C4-2B (cell line): ENCODE measurements around the gene HBA2.

Experiments used
- H3K27ac ChIP-seq: fragments of 450-650 bp; 2 replicates; pipeline ENCODE4 v1.5.1; 2017
- ZFX ChIP-seq: fragments of 450-650 bp; IDR thresholded peaks from 2 replicates; pipeline ENCODE4 v1.6.1; 2017
- TF ChIP-seq, protein P1 (sequence below): fragments of 450-650 bp; conservative IDR thresholded peaks from 2 replicates; pipeline ENCODE4 v1.5.1; 2017; ENCODE audit warnings: mild to moderate bottlenecking

HBA2 gene

DNA sequence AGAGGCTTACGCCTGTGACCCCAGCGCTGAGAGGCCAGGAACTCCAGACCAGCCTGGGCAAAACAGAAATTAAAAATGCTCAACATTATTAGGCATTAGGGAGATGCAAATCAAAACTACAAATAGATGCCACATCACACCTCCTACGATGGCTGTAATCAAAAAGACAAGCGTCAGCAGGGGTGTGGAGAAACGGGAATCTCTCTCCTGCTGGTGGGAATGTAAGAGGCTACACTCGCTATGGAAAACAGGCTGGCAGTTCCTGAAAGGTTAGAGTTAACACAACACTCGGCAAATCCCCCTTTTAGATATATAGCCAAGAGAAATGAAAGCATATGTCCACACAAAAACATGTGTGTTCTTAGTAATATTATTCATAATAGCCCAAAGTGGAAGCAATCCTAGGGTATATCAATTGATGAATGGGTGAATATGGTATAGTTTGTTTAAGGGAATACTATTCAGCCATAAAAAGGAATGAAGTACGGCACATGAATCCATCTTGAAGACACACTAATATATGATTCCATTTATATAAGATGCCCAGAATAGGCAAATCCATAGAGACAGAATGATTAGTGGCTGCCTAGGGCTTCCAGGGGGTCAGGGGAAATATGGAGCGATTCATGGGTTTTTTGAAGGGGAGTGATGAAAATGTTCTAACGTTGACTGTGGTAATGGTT is 32.4 kb upstream of the HBA2 start:
- no peak for TF ChIP-seq ZFX
- TF ChIP-seq, protein P1, sequence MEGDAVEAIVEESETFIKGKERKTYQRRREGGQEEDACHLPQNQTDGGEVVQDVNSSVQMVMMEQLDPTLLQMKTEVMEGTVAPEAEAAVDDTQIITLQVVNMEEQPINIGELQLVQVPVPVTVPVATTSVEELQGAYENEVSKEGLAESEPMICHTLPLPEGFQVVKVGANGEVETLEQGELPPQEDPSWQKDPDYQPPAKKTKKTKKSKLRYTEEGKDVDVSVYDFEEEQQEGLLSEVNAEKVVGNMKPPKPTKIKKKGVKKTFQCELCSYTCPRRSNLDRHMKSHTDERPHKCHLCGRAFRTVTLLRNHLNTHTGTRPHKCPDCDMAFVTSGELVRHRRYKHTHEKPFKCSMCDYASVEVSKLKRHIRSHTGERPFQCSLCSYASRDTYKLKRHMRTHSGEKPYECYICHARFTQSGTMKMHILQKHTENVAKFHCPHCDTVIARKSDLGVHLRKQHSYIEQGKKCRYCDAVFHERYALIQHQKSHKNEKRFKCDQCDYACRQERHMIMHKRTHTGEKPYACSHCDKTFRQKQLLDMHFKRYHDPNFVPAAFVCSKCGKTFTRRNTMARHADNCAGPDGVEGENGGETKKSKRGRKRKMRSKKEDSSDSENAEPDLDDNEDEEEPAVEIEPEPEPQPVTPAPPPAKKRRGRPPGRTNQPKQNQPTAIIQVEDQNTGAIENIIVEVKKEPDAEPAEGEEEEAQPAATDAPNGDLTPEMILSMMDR = no peak
- H3K27ac ChIP-seq = no peak overlapping the region

DNA sequence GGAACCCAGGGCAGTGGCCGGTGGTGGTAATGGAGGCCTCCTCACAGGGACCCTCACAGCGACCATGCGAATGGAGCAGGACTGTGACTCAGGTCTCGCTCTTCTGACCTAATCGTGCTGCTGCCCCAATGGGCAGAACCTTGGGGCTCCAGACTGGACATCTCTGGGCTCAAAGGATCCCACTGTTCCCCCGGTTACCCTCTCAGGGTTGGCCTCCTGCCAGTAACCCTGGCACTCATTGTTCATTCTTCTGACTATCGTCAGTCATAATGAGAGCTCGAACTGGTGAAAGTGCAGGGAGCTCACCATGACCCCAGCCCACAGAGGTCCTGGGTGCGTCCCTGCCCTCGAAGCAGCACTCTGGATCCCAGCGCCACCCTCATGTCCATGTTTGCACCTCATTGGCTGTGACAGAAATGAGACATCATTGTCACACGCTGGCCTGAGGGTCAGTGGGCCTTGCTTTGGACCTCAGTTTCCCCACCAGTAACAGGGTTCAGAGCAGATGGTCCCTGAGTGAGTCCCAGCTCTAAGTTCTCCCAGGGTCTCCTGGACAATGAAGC is 30.2 kb upstream of the HBA2 start:
- TF ChIP-seq, protein P1 = no peak
- TF ChIP-seq ZFX = no peak
- no peak overlapping the region for H3K27ac ChIP-seq

DNA sequence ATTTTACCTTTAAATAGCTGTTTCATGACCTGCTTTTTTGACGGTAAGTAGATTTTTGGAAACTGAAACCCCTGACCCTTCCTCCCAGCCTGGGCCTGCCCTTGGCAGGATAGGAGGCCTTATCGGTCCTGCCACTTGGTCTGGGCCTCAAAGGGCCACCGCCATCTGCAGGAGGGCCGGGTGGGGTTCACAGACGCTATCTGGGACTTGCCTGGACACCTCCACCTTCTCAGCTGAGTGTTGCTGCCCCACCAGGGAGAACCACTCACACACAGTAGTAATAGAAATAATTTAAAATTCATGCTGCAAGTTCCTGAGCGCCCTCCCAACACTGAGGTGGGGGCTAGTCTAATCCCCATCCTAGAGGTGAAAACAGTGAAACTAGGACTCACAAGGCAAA is 29.6 kb upstream of the HBA2 start:
- no peak overlapping the region for H3K27ac ChIP-seq
- TF ChIP-seq, protein P1 = no peak
- TF ChIP-seq ZFX = no peak

DNA sequence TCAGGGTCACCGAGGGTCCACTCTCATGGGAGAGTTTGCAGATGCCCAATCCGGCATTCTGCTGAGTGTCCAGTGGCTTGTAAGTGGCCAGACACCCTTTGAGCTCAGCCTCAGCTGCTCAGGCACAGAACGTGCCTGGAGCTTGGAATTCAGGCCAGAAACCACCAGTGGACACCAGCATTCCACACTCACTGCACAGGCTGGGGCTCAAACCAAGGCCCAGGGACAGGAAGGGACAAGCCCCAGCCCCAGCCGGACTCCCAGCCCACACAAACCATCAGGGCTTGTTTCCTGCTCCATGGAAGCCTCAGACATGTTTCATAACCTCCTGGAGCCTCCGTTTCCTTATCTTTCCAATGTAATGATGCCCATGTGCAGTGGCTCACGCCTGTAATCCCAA is 29.2 kb upstream of the HBA2 start:
- no peak overlapping the region for H3K27ac ChIP-seq
- TF ChIP-seq, protein P1 = no peak
- TF ChIP-seq ZFX = no peak

DNA sequence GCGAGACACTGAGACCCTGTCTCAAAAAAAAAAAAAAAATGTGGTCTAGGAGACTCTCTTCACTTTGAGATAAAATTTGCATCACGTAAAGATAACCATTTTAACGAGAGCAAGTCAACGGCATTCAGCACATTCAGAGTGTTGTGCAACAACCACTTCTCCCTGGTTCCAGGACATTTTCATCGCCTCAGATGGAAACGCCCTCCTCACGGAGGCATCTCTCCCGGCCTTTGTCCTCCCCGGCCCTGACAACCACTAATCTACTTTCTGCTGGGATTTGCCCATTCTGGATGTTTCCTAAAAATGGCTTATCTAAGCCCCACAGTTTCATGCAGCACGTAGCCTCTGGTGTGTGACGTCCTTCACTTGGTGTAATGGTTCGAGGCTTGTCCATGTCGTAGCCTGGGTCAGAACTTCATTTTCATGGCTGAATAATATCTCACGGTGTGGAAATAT is 27.9 kb upstream of the HBA2 start:
- TF ChIP-seq, protein P1 = no peak
- no peak for TF ChIP-seq ZFX
- no peak overlapping the region for H3K27ac ChIP-seq

DNA sequence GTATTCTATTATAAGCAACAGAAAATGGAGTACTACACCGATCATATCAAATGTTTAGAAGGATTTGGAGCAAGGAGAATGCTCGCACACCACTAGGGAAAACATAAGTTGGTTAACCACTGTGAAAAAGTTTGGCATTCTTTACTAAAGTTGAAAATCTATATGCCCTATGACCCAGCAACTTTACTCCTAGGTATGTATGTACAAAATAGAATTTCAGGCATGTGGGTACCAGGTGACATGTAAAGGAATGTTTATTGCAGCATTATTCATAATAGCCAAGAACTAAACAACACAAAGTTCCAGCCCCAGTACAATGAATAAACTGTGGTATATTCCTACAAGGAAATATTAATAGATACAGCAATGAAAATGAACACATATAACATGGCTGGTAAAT is 26.0 kb upstream of the HBA2 start:
- TF ChIP-seq ZFX = no peak
- TF ChIP-seq, protein P1 = no peak
- H3K27ac ChIP-seq = no peak overlapping the region

DNA sequence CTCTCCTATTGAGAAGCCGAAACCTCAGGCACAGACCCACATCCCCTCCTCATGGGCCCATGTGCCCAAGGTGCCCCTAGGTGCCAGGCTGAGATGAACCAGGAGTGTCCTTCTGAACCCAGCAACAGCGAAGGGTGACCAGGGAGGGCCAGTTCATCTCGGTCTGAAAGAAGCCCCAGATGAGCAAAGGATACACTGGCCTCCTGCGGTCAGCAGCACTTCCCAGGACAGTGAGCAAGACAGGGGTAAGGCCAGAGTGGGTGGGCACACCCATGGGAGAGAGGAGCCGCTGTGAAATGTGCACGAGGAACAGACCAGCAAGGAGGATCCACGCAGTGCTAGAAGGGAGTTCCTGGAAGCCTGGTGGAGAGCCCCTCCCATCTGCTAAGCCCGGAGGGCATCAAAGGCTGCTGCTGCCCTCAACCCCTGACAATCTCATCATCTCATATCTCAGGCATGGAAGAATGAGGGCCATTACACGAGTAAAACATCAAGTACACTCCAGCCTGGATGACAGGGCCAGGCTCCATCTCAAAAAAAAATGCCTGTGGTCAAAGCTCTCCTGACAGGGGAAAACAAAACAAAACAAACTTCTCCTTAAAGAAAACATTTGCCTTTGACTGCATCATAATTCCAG is 23.5 kb upstream of the HBA2 start:
- TF ChIP-seq, protein P1 = no peak
- no peak for TF ChIP-seq ZFX

More for the DNA sequence above, 23.5 kb upstream of the HBA2 start:
- H3K27ac ChIP-seq = no peak overlapping the region
